HL-60/S4 treated with phorbol 12-myristate 13-acetate at 8.2 ng/mL for 4 days and 3 days (cell line): Measurements from ENCODE around the gene PIK3C2G.

Experiments
- in situ Hi-C: fragments of 300-500 bp; cut with MboI; formaldehyde crosslinking; loops from 2 replicates; pipeline ENCODE4 v1.15.0; 2022; ENCODE audit warnings: low sequenced_read_pairs

The PIK3C2G gene

GRCh38 chr12:18277196-18277595 is 15.9 kb downstream of the PIK3C2G start:
- in situ Hi-C loops: no loop called here

- in situ Hi-C loops: no loop called here
Observed at GRCh38 chr12:18280728-18281127, 19.4 kb downstream of the PIK3C2G start.

GRCh38 chr12:18281941-18282340 is 20.6 kb downstream of the PIK3C2G start:
- in situ Hi-C loops: no loop called here

DNA sequence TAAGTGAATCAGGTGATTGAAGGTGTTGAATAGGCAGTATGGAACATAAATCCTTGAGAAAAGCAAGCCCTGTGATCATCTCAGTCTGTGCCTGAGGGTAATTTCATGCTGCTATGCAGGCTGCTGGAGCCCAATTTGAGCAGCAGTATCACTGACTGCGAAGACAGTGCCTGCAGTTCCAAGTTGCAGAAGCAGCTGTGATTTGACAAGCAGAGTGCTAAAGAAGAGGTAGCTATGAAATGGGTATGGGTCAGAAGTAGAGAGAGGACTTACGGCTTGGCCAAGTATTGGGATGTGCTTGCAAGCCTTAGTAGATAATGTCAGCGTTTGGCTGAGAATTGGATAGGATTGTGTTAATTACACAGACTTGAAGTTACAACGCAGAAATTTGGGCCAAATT is 22.5 kb downstream of the PIK3C2G start:
- in situ Hi-C loops: no loop called here

GRCh38 chr12:18284386-18284785 is 23.1 kb downstream of the PIK3C2G start:
- in situ Hi-C loops: no loop called here

GRCh38 chr12:18285161-18285560 is 23.8 kb downstream of the PIK3C2G start:
- in situ Hi-C loops: no loop called here

- in situ Hi-C loops: no loop called here
Observed at GRCh38 chr12:18290386-18290785, 29.1 kb downstream of the PIK3C2G start.

GRCh38 chr12:18294889-18295288 is 33.6 kb downstream of the PIK3C2G start:
- in situ Hi-C loops: no loop called here

GRCh38 chr12:18296201-18296908 is 35.0 kb downstream of the PIK3C2G start:
- in situ Hi-C loops: no loop called here

- in situ Hi-C loops: no loop called here
Observed at GRCh38 chr12:18296909-18297280, 35.6 kb downstream of the PIK3C2G start.

- in situ Hi-C loops: no loop called here
Observed at GRCh38 chr12:18297902-18298301, 36.6 kb downstream of the PIK3C2G start.

DNA sequence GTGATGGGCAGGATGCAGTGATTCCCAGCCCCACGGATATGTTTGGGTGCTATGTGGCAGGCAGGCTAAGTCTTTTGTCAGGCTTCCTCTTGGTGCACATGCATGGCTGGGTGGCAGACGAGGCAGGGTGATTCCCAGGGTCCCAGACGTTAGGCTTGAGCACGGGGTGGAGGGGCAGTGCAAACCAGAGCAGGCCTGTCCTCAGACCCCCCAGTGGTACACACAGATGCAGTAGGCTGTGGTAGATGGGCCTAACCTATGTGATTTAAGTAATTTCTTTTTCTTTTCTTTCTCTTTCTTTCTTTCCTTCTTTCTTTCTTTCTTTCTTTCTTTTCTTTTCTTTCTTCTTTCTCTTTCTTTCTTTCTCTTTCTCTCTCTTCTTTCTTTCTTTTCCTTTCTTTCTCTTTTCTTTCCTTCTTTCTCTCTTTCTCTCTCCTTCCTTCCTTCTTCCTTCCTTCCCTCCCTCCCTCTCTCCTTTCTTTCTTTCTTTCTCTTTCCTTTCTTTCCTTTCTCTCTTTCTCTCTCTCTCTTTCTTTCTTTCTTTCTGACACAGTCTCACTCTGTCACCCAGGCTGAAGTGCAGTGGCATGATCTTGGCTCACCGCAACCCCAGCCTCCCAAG is 41.6 kb downstream of the PIK3C2G start:
- in situ Hi-C loops: no loop called here

DNA sequence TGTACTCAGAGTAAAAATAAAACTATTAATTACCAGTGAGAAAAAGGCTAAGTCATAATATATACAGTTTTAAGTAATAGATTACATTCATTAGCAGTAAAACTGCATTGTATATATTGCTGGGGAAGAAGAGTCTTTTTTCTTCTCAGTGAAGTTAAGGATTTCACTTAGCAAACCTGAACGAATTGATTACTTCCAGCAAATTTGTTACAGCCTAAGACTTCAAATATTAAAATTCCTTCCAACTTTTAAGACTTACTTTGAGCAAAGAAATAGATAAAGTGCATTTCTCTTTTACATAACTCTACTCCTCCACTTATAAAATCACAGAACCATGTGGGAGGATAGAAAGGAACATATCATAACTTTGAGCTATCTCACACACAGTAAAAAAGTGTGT is 43.3 kb downstream of the PIK3C2G start:
- in situ Hi-C loops: no loop called here

DNA sequence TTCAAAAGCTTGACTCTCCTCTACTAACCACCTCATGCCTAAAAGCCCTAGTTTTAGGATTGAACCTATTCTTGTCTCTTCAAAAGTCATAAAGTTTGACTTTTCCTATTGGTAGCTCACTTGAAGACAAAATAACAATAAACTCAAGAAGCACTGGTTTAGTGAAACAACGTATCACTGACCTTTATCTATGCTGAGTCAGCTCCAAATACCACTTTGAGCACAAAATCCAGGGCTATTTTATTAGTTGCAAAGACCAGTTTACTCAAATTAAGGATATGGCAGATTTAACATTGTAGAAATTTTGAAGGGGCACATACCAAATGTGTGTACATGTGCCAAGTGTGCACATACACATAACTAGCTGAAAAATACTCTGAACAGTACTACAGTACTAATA is 45.0 kb downstream of the PIK3C2G start:
- in situ Hi-C loops: no loop called here

GRCh38 chr12:18313306-18313705 is 52.0 kb downstream of the PIK3C2G start:
- in situ Hi-C loops: no loop called here

DNA sequence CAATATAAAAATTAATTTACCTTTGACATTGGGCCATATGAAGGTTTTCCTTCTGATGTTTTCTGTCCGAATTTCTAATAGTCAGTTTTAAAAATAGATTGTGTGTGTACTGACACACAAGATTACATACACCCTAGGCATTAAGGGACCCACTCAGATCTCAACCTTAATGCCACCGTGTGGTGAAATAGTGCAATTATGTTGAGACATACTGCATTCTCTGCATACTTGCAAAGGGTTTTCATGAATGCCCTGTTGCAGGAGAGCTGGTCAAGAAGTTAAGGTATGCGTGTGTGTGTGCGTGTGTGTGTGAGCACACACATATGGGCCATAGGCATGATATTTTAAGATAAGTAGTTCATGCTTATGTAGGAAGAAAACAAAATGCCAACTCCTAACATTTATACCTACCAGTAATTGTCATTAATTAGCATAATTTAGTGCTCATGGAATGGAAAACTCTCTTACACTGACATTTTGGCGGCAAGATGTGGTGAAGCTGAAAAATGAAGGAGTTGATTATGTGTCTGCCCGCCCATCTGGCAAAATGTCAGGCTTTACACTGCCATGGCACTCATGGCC is 58.8 kb downstream of the PIK3C2G start:
- in situ Hi-C loops: no loop called here

GRCh38 chr12:18320976-18321375 is 59.7 kb downstream of the PIK3C2G start:
- in situ Hi-C loops: no loop called here

DNA sequence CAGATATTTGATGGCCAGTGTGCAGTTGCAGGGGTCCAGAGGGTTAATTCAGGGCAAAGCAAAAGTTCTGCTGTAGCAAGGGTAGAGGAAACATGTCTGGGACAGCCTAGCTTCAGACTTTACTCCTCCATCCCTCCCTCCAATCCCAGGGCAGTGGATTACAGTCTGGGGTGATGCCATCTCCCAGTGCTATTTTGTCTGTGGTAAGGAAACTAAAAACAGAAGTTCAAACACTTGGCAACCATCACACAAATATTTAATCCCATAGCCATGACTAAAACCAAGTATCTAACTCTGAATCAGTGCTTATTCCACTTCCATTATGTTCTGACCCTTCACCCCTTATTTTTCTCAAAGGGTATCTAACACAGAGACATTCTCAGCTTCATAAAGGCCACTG is 61.8 kb downstream of the PIK3C2G start:
- in situ Hi-C loops: no loop called here

- in situ Hi-C loops: no loop called here
Observed at GRCh38 chr12:18327036-18327435, 65.7 kb downstream of the PIK3C2G start.

DNA sequence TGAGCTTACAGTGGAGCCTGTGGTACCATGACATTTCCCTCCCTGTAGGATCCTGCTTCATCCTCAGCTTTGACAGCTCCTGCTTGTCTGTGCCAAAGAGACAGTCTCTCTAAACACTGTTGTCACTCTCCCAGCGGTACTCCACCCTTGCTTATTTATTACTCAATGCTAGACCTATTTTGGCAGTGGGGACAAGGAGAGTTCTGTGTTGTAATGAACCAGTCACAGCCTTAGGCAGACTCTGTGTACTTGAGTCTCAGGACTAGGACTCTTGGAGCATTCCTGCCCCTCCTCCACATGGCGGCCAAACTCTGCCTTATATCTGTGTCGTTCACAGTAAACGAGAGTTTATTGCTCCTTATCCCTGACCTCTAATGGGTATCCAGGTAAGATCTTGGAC is 70.9 kb downstream of the PIK3C2G start:
- in situ Hi-C loops: no loop called here

DNA sequence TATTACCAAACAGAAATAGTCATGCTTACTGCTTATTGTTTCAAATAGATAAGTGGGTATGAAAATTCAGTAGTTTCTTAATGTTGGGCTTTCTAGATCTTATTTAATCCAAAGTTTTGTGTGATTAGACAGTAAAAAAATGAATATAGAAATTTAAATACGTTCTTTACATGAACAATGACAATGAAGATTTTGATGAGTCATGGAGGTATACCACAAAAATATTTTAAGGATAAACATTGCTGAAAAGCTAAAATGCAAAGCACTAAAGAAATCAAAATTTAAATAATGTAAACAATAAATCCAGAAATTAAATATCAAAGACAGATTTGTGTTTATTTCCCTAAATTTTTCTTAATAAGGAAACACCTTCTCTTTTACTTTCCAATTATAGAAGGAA is 78.3 kb downstream of the PIK3C2G start:
- in situ Hi-C loops: no loop called here

DNA sequence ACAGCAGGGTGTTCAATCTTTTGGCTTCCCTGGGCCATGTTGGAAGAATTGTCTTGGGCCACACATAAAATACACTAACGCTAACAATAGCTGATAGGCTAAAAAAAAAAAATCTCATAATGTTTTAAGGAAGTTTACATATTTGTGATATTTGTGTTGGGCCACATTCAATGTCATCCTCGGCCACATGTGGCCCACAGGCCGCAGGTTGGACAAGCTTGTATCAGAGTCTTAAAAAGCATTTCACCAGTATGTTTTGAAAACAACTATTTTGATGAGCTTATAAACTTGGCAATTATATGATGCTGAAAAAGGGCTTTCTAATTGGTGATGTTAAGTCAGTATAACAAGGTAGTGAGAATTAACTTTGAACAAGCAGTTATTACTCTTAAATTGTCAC is 78.9 kb downstream of the PIK3C2G start:
- in situ Hi-C loops: no loop called here

GRCh38 chr12:18340786-18341185 is 79.5 kb downstream of the PIK3C2G start:
- in situ Hi-C loops: no loop called here
